Activated CD4-positive, alpha-beta T cell treated with anti-CD3 and anti-CD28 coated beads, Interleukin-2, amount 50 U/mL, for 24 hours (primary cell): ENCODE data around the gene TRDN.

Experiments used
- DNase-seq, 2 donors: peaks; one replicate each; pipeline ENCODE4 v3.0.0-alpha.2; 2020; ENCODE audit warnings: low read depth in 1 of 2, low spot score in 1 of 2

The TRDN gene

GRCh38 chr6:123636782-123637181 is at the start of gene TRDN:
Gene TRDN (minus strand): TSS chr6:123636950. CDS start chr6:123636775, 175 bp downstream.
- no peak for DNase-seq

GRCh38 chr6:123681957-123682462 is 45.3 kb upstream of the TRDN start:
- no peak for DNase-seq

GRCh38 chr6:123677897-123678296 is 41.1 kb upstream of the TRDN start:
- DNase-seq: no peak

GRCh38 chr6:123676793-123677192 is 40.0 kb upstream of the TRDN start:
- DNase-seq: no peak

- no peak for DNase-seq
These were observed 32.3 kb upstream of the TRDN start for GRCh38 chr6:123668965-123669591.

GRCh38 chr6:123668063-123668462 is 31.3 kb upstream of the TRDN start:
- DNase-seq: no peak

- DNase-seq: no peak
These were observed 26.7 kb upstream of the TRDN start for GRCh38 chr6:123663436-123663835.

- no peak for DNase-seq
These were observed 26.0 kb upstream of the TRDN start for GRCh38 chr6:123662757-123663156.

- no peak for DNase-seq
These were observed 24.5 kb upstream of the TRDN start for GRCh38 chr6:123661105-123661891.

- no peak for DNase-seq
These were observed 23.4 kb upstream of the TRDN start for GRCh38 chr6:123659960-123660748.

- DNase-seq: no peak
These were observed 22.1 kb upstream of the TRDN start for GRCh38 chr6:123658848-123659247.

- DNase-seq: no peak
These were observed 19.0 kb upstream of the TRDN start for GRCh38 chr6:123655521-123656306.

- no peak for DNase-seq
These were observed 12.0 kb upstream of the TRDN start for GRCh38 chr6:123648723-123649122.

GRCh38 chr6:123648020-123648580 is 11.3 kb upstream of the TRDN start:
- no peak for DNase-seq

GRCh38 chr6:123641497-123641896 is 4.7 kb upstream of the TRDN start:
- no peak for DNase-seq

GRCh38 chr6:123640567-123641187 is 3.9 kb upstream of the TRDN start:
- no peak for DNase-seq

- DNase-seq: no peak
These were observed 2.1 kb upstream of the TRDN start for GRCh38 chr6:123638865-123639264.

- DNase-seq: no peak
These were observed 468 bp downstream of the TRDN start for GRCh38 chr6:123636282-123636681.

- no peak for DNase-seq
These were observed 1.2 kb downstream of the TRDN start for GRCh38 chr6:123635567-123635966.

GRCh38 chr6:123635144-123635543 is 1.6 kb downstream of the TRDN start:
- no peak for DNase-seq
